Measurements from ENCODE around the gene FOXF2.

FOXF2 gene

GRCh38 chr6:1390946-1391799 is 1.8 kb downstream of the FOXF2 start:
- no peak for DNase-seq (ENCODE audit: low spot score)

GRCh38 chr6:1391800-1392309 is 2.5 kb downstream of the FOXF2 start:
- DNase-seq (ENCODE audit: low spot score): no peak

- no peak for DNase-seq (ENCODE audit: low spot score)
These were observed 3.7 kb downstream of the FOXF2 start for GRCh38 chr6:1392813-1393640.

GRCh38 chr6:1393641-1394283 is 4.4 kb downstream of the FOXF2 start:
- DNase-seq (ENCODE audit: low spot score): no peak

- no peak for DNase-seq (ENCODE audit: low spot score)
These were observed 5.4 kb downstream of the FOXF2 start for GRCh38 chr6:1394514-1395463.

- no peak for DNase-seq (ENCODE audit: low spot score)
These were observed 6.1 kb downstream of the FOXF2 start for GRCh38 chr6:1395506-1395905.

- DNase-seq (ENCODE audit: low spot score): no peak
These were observed 6.8 kb downstream of the FOXF2 start for GRCh38 chr6:1395941-1396908.

GRCh38 chr6:1396952-1397868 is 7.8 kb downstream of the FOXF2 start:
- DNase-seq (ENCODE audit: low spot score): peak; percentile 71

GRCh38 chr6:1399085-1399780 is 9.9 kb downstream of the FOXF2 start:
- DNase-seq (ENCODE audit: low spot score): no peak

GRCh38 chr6:1400126-1400850 is 10.9 kb downstream of the FOXF2 start:
- DNase-seq (ENCODE audit: low spot score): no peak

GRCh38 chr6:1402369-1402768 is 13.0 kb downstream of the FOXF2 start:
- DNase-seq (ENCODE audit: low spot score): no peak

GRCh38 chr6:1402868-1403267 is 13.5 kb downstream of the FOXF2 start:
- DNase-seq (ENCODE audit: low spot score): no peak

GRCh38 chr6:1403851-1404712 is 14.7 kb downstream of the FOXF2 start:
- no peak for DNase-seq (ENCODE audit: low spot score)

- DNase-seq (ENCODE audit: low spot score): no peak
These were observed 15.3 kb downstream of the FOXF2 start for GRCh38 chr6:1404713-1405098.

- DNase-seq (ENCODE audit: low spot score): no peak
These were observed 15.8 kb downstream of the FOXF2 start for GRCh38 chr6:1405221-1405620.

- DNase-seq (ENCODE audit: low spot score): no peak
These were observed 17.1 kb downstream of the FOXF2 start for GRCh38 chr6:1406306-1407072.
